ENCODE data around the gene RNH1. TPM values are rescaled to one million over a fixed set of nuclear protein-coding genes. Genes with fewer than 3 reads are reported as not detected.

Gene RNH1
- total RNA-seq, 1 experiment from 2014 or later = 60.0 TPM

DNA sequence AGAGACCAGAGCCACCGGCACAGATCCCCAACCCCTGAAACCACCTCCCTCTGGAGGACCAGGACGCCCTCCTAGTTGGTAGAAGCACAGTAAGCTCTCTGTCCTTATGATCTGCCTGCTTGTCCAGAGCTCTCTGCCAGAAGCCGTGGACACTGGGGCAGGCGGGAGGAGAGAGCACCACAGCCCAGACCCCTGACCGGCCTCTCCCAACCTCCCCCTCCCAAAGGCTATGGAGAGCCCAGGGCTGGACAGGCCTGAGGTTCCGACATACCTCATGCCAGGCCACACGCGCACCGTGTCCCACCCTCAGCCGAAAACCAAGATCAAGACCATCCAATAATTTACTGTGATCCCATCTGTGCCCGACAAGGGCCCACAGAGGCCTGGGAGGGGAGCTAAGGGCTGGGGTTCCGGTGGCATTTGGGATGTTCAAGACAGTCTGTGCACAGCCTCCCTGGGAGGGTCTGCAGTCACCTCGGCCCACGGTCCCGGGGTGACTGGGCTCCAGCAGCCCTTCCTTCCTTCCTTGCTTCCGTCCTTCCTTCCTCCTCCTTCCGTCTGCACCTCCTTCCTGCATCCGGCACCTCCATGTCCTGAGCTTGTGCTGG lies 25.0 kb upstream of the RNH1 start:
- H4K8ac ChIP-seq (replicated peaks; ENCODE audit: insufficient read length, low read depth, low read length) = no peak overlapping the region
- no peak overlapping the region for H3K27ac Mint-ChIP-seq
- no peak overlapping the region for H2BK120ac ChIP-seq (ENCODE audit: low read depth, low read length, poor library complexity, severe bottlenecking)
- peaks cover 0 to 2% of the 10 kb centered on the region in 2 experiments; a peak in 1 of 5 replicates for H3K9me3 Mint-ChIP-seq
- H2AK5ac ChIP-seq (ENCODE audit: insufficient read length, low read length) = no peak overlapping the region
- no peak overlapping the region for H3K56ac ChIP-seq (ENCODE audit: insufficient read length, low read depth, low read length)
- no peaks in the 10 kb centered on the region for H3K4me1 ChIP-seq (ENCODE audit: insufficient read depth, low read length)
- H3T11ph ChIP-seq (ENCODE audit: low read length) = no peak overlapping the region
- H3K79me1 ChIP-seq (ENCODE audit: insufficient read depth, low read depth, low read length, poor library complexity, severe bottlenecking) = no peaks in the 10 kb centered on the region
- no peak overlapping the region for H2BK15ac ChIP-seq (ENCODE audit: low read depth, low read length)
- WGBS (ENCODE audit: extremely low coverage, insufficient read length, low lambda C conversion rate) = no CpG with 5 or more reads among the region's 18 CpGs
- H2BK12ac ChIP-seq (ENCODE audit: insufficient read length, low read depth, low read length) = no peak overlapping the region
- no peak overlapping the region for H3K27ac ChIP-seq (ENCODE audit: insufficient read length, low read depth, low read length)
- H3K14ac ChIP-seq (ENCODE audit: insufficient read depth, low read length) = no peak overlapping the region
- H4K20me1 ChIP-seq (ENCODE audit: control insufficient read depth, insufficient read depth, insufficient read length) = no peaks in the 10 kb centered on the region
- H3K9me3 ChIP-seq (ENCODE audit: control insufficient read depth, low read depth, low read length) = no peaks in the 10 kb centered on the region
- H3K4ac ChIP-seq (ENCODE audit: low read depth, low read length) = no peak overlapping the region
- peaks cover 4% of the 10 kb centered on the region for H3K27me3 Mint-ChIP-seq (ENCODE audit: low read depth)
- H3K27me3 ChIP-seq (ENCODE audit: insufficient read depth, low read length) = no peaks in the 10 kb centered on the region
- no peak overlapping the region for H3K23ac ChIP-seq (ENCODE audit: insufficient read length, low read depth, low read length)
- no peak overlapping the region for H3K18ac ChIP-seq (ENCODE audit: insufficient read length, low read depth, low read length)
- TF ChIP-seq, protein P1, sequence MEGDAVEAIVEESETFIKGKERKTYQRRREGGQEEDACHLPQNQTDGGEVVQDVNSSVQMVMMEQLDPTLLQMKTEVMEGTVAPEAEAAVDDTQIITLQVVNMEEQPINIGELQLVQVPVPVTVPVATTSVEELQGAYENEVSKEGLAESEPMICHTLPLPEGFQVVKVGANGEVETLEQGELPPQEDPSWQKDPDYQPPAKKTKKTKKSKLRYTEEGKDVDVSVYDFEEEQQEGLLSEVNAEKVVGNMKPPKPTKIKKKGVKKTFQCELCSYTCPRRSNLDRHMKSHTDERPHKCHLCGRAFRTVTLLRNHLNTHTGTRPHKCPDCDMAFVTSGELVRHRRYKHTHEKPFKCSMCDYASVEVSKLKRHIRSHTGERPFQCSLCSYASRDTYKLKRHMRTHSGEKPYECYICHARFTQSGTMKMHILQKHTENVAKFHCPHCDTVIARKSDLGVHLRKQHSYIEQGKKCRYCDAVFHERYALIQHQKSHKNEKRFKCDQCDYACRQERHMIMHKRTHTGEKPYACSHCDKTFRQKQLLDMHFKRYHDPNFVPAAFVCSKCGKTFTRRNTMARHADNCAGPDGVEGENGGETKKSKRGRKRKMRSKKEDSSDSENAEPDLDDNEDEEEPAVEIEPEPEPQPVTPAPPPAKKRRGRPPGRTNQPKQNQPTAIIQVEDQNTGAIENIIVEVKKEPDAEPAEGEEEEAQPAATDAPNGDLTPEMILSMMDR (conservative IDR thresholded peaks at IDR 0.05) = no peak
- H3K4me3 Mint-ChIP-seq = no peak overlapping the region
- no peak overlapping the region for H2BK5ac ChIP-seq (ENCODE audit: insufficient read length, low read length)
- H3K79me2 ChIP-seq (ENCODE audit: insufficient read depth, low read length) = no peaks in the 10 kb centered on the region
- no peak overlapping the region for H2AFZ ChIP-seq (ENCODE audit: low read length)
- H3K36me3 Mint-ChIP-seq (ENCODE audit: insufficient read depth in 1 of 3, low read depth in 3 of 3) = peaks cover 5 to 18% (median 10%) of the 10 kb centered on the region in 3 experiments; a peak in 5 of 7 replicates
- no peak overlapping the region for H2BK20ac ChIP-seq (ENCODE audit: low read depth, low read length, poor library complexity, severe bottlenecking)
- no peak overlapping the region for H3K4me2 ChIP-seq (ENCODE audit: insufficient read depth, insufficient read length, low read length)
- no peak overlapping the region for H4K91ac ChIP-seq (ENCODE audit: insufficient read length, low read depth, low read length)
- DNase-seq = no peak
- no peak overlapping the region for H3K9ac ChIP-seq (ENCODE audit: extremely low read depth, insufficient read length, low read length)
- H3K23me2 ChIP-seq (ENCODE audit: insufficient read length, low read depth, low read length, poor library complexity, severe bottlenecking) = peaks cover 14% of the 10 kb centered on the region
- H3K4me1 Mint-ChIP-seq = peaks cover 2 to 4% of the 10 kb centered on the region in 2 experiments; a peak in 1 of 4 replicates
- H4K5ac ChIP-seq (ENCODE audit: insufficient read length, low read depth, low read length) = no peak overlapping the region
